Stomach (tissue), 9 donors: ENCODE results near the gene TAL1. TPM values are rescaled to one million over a fixed set of nuclear protein-coding genes. Genes with fewer than 3 reads are reported as not detected.

Experiments
- DNase-seq, 2 donors: peaks; one replicate each; pipeline versions ENCODE4 v3.0.0 to v3.0.0-alpha.2; 2013 to 2019
- H3K27ac ChIP-seq, 5 donors: fragments of 200-600 bp in 4 of 5; sonication (generic) in 4 of 5; one replicate each; pipeline ENCODE4 v1.5.1; 2013 to 2019; ENCODE audit warnings: mild to moderate bottlenecking in 1 of 5, moderate library complexity in 1 of 5
- H3K27me3 ChIP-seq, 3 donors: fragments of 200-600 bp; sonication (generic); one replicate each; pipeline ENCODE4 v1.5.1; 2017 to 2019; ENCODE audit warnings: mixed run types in 1 of 3
- H3K36me3 ChIP-seq, 4 donors: fragments of 200-600 bp; sonication (generic); 1 replicate in 3 of 4; 2 replicates in 1 of 4; pipeline ENCODE4 v1.5.1; 2016 to 2019
- H3K4me1 ChIP-seq, 4 donors: fragments of 200-600 bp; sonication (generic); one replicate each; pipeline ENCODE4 v1.5.1; 2016 to 2019
- H3K4me3 ChIP-seq, 4 donors: fragments of 200-600 bp; sonication (generic) in 3 of 4; one replicate each; pipeline ENCODE4 v1.5.1; 2016 to 2019; ENCODE audit warnings: mild to moderate bottlenecking in 1 of 4
- H3K9me3 ChIP-seq, 4 donors: fragments of 200-600 bp; sonication (generic); one replicate each; pipeline ENCODE4 v1.5.1; 2016 to 2019
- EP300 ChIP-seq: sonication (generic); formaldehyde crosslinking; IDR thresholded peaks from one replicate; pipeline ENCODE4 v1.6.1; 2017; ENCODE audit warnings: antibody characterized with exemption
- POLR2A ChIP-seq, 4 donors: fragments of 450-650 bp; IDR thresholded peaks; one replicate each; pipeline ENCODE4 v1.6.1; 2016; ENCODE audit warnings: antibody characterized with exemption in 4 of 4, control low read depth in 2 of 4, mild to moderate bottlenecking in 1 of 4, moderate library complexity in 1 of 4
- POLR2AphosphoS5 ChIP-seq, 3 donors: sonication (generic); formaldehyde crosslinking; IDR thresholded peaks; one replicate each; pipeline ENCODE4 v1.6.1; 2016; ENCODE audit warnings: antibody characterized with exemption in 3 of 3
- WGBS, 5 donors: extraction: QIAGEN DNeasy Blood & Tissue Kit in 3 of 5; methylation state at CpG; one replicate each; pipeline versions ENCODE4 v1.1.5 to v1.1.7; 2013 to 2018; 5-methylcytosine and 5-hydroxymethylcytosine counted together
- intact Hi-C: fragments of 100-400 bp; cut with DNase I; formaldehyde crosslinking; loops from one replicate; pipeline ENCODE4 v1.15.1; 2023; ENCODE audit warnings: low total_unique reads
- polyA plus RNA-seq, 3 donors: library from polyadenylated mRNA; stranded (reverse); fragments of 200-250 nt; gene quantifications; one replicate each; pipeline ENCODE4 v1.2.3, GENCODE V29; 2013
- total RNA-seq, 5 donors: library from RNA; depleted of rRNA; stranded (reverse); fragments of >200 nt; gene quantifications; one replicate each; pipeline versions ENCODE4 v1.1.0 to v1.2.3, GENCODE V29; 2014 to 2016
- TF ChIP-seq, protein P1 (sequence below), 7 experiments: fragments of 450-650 bp in 4 of 7; fragments of 200-600 bp in 3 of 7; sonication (generic) in 3 of 7; IDR thresholded peaks; one replicate each; pipeline ENCODE4 v1.5.1; 2016 to 2019; ENCODE audit warnings: antibody characterized with exemption in 7 of 7, control low read depth in 2 of 7, mild to moderate bottlenecking in 1 of 7
- donor health status: healthy with polysubstance abuse.
- donor health status: Bipolar disorder and iron deficiency.
- donor health status: healthy.

Gene TAL1
- total and polyA plus RNA-seq, 8 donors = under 0.01 to 4.5 (median 1.5) TPM; not detected in 1

DNA sequence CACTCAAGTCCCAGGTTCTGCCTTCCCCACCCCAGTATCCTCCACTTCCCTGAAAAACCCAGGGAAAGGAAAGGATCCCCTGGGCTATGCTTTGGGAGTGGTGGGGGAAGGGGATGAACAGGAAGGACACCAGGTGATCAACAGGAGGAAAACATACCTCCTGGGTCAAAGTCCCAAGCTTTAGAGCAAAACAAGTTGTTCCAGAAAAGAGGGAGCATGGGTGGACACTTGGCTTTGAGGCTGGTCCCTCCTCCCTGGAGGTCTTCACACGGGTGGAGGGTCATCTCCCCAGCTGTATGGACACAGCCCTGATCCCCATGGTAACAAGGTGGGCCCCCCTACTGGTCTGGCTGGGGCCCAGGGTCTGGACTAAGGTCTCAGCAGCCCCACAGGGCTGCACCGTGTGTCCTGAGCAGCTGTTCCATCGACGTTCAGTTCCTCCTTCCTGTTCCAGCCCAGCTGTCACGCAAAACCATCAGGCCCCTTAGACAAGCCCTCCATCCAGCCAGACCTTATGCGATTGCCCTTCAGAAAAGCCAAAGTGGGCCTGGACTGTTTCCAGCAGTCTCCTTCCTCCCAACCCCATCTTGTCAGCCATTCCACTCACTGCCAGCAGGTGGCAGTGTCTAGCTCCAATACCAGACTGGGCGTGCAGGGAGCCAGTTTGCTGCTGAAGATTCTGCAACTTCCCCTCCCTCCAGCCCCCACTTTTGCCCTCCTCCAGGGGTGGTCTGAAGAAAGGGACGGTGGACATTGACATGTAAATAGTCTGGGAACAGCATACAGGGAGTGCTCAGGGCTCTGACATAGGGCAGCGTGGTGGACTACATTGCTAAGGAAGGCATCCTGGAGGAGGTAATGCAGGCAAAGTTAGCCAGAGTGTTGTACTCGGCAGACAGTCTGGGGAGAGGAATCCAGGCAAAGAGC is 39.3 kb downstream of the TAL1 start:
- no peaks in the 10 kb centered on the region for H3K9me3 ChIP-seq
- H3K27me3 ChIP-seq = peaks cover 0 to 4% (median 0%) of the 10 kb centered on the region in 3 donors
- no peaks in the 10 kb centered on the region for H3K36me3 ChIP-seq
- H3K4me1 ChIP-seq = peaks cover 23 to 44% (median 36%) of the 10 kb centered on the region in 4 donors
- intact Hi-C loops = loop anchor here (10.0 kb wide), 1 partner anchor 532 kb away; no protein-coding TSS in a partner anchor
- peak overlapping the region in 3 of 5 donors; percentile 84 to 89 (median 86) for H3K27ac ChIP-seq
- TF ChIP-seq, protein P1, sequence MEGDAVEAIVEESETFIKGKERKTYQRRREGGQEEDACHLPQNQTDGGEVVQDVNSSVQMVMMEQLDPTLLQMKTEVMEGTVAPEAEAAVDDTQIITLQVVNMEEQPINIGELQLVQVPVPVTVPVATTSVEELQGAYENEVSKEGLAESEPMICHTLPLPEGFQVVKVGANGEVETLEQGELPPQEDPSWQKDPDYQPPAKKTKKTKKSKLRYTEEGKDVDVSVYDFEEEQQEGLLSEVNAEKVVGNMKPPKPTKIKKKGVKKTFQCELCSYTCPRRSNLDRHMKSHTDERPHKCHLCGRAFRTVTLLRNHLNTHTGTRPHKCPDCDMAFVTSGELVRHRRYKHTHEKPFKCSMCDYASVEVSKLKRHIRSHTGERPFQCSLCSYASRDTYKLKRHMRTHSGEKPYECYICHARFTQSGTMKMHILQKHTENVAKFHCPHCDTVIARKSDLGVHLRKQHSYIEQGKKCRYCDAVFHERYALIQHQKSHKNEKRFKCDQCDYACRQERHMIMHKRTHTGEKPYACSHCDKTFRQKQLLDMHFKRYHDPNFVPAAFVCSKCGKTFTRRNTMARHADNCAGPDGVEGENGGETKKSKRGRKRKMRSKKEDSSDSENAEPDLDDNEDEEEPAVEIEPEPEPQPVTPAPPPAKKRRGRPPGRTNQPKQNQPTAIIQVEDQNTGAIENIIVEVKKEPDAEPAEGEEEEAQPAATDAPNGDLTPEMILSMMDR (IDR thresholded peaks at IDR 0.05) = peak in 5 of 7 experiments; percentile 86 to 94 (median 93)
- TF ChIP-seq POLR2A (IDR thresholded peaks at IDR 0.05) = no peak
- peak; percentile 83 to 91 for DNase-seq
- WGBS, 5 donors = 8 to 12% (median 9%) methylated on average over 8 to 10 of the region's 10 CpGs
- no peak overlapping the region for H3K4me3 ChIP-seq

DNA sequence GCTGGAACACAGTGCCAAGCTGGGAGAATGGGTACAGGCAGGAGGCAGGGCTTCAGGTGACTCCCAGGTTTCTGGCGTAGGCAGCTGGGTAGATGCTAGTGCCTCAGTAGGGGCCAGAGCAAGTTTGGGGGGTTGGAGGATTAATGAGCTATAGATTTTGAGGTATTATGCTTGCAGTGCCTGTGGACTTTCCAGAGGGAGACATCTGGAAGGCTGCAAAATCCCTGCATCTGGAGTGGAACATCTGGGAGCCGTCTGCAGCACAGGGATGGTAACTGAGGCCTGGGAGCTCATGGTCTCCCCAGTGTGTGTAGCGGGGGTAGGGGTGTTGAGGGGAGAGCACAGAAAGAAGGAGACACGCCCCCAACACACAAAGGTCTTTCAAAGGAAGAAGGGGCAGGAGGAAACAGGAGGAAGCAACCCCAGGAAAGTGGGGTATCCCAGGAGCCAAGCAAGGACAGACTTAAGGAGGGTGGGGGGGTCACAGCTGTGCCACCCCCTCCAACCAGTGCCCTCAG is 40.0 kb downstream of the TAL1 start:
- H3K27ac ChIP-seq = peak overlapping the region in 3 of 5 donors; percentile 84 to 89 (median 86)
- intact Hi-C loops = loop anchor here (10.0 kb wide), 1 partner anchor 533 kb away; no protein-coding TSS in a partner anchor

DNA sequence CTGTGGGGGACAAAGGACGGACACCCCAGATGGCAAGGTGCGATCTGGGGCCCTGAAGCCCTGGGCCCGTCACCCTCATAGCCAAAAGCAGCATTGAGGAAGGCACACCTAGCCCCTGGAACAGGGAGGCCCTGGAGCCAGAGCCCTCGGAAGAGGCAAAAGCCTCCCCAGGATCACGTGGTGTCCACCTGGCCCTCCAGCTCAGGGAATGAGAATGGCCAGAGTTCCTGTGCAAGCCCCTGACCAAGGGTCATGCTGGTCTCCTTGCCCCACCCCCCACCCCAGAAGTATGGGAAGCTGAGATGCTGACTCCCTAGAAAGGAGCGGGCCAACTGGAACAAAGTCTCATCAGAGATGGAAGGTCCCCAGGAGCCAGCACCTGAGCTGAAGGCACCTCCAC is 41.2 kb downstream of the TAL1 start:
- TF ChIP-seq, protein P1 (IDR thresholded peaks at IDR 0.05) = no peak
- TF ChIP-seq EP300 (no peak), POLR2AphosphoS5 (IDR thresholded peaks at IDR 0.05) (no peak), POLR2A (IDR thresholded peaks at IDR 0.05) (no peak)
- Histone ChIP-seq H3K27ac (peak overlapping the region in 4 of 5 donors; percentile 66 to 89 (median 85)), H3K4me3 (no peak overlapping the region), H3K4me1 (peaks cover 23 to 59% (median 36%) of the 10 kb centered on the region in 4 donors), H3K36me3 (no peaks in the 10 kb centered on the region), H3K27me3 (peaks cover 0 to 4% (median 0%) of the 10 kb centered on the region in 3 donors), H3K9me3 (no peaks in the 10 kb centered on the region)
- WGBS, 5 donors = 89 to 96% (median 93%) methylated on average over 3 to 6 of the region's 6 CpGs
- DNase-seq = peak in 1 of 2 donors; percentile 5
- intact Hi-C loops = loop anchor here (10.0 kb wide), 1 partner anchor 534 kb away; no protein-coding TSS in a partner anchor

More for the DNA sequence above, 40.0 kb downstream of the TAL1 start:
- no peak overlapping the region for H3K4me3 ChIP-seq
- no peaks in the 10 kb centered on the region for H3K9me3 ChIP-seq
- WGBS, 5 donors = 70 to 79% (median 72%) methylated on average over 4 of the region's 4 CpGs
- peaks cover 23 to 52% (median 36%) of the 10 kb centered on the region in 4 donors for H3K4me1 ChIP-seq
- H3K27me3 ChIP-seq = peaks cover 0 to 4% (median 0%) of the 10 kb centered on the region in 3 donors
- H3K36me3 ChIP-seq = no peaks in the 10 kb centered on the region
- TF ChIP-seq, protein P1 (IDR thresholded peaks at IDR 0.05) = no peak
- TF ChIP-seq POLR2A (IDR thresholded peaks at IDR 0.05) (no peak), POLR2AphosphoS5 (IDR thresholded peaks at IDR 0.05) (no peak), EP300 (no peak)
- no peak for DNase-seq

DNA sequence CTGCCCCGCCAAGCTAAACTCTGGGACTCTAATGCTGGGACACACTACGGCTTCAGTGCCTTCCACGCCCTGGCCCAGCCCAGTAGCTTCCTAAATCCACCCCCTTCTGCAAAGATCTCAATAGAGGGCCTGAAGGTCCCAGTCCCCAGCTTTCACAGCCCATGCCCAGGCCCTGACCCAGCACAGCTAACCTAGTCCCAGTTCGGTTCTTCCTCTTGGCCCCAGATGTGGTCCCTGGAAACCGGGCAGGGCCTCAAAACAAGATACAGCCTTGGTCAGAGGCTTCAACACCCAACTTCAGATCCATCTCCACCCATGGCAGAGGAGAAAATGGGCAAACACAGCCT is 41.5 kb downstream of the TAL1 start:
- 28 to 41% (median 37%) methylated on average over 5 of the region's 5 CpGs for WGBS, 5 donors
- H3K4me1 ChIP-seq = peaks cover 23 to 59% (median 36%) of the 10 kb centered on the region in 4 donors
- H3K36me3 ChIP-seq = no peaks in the 10 kb centered on the region
- no peak for DNase-seq
- H3K4me3 ChIP-seq = no peak overlapping the region
- H3K9me3 ChIP-seq = no peaks in the 10 kb centered on the region
- intact Hi-C loops = loop anchor here (10.0 kb wide), 1 partner anchor 534 kb away; no protein-coding TSS in a partner anchor
- H3K27me3 ChIP-seq = peaks cover 0 to 3% (median 0%) of the 10 kb centered on the region in 3 donors
- H3K27ac ChIP-seq = peak overlapping the region; percentile 22 to 89 (median 84)
- TF ChIP-seq EP300 (no peak), POLR2AphosphoS5 (IDR thresholded peaks at IDR 0.05) (no peak), POLR2A (IDR thresholded peaks at IDR 0.05) (no peak)
- TF ChIP-seq, protein P1 (IDR thresholded peaks at IDR 0.05) = no peak
